ENCODE data around the gene MAX. TPM values are rescaled to one million over a fixed set of nuclear protein-coding genes. Genes with fewer than 3 reads are reported as not detected.

Gene MAX
- polyA plus RNA-seq, 1 donor from 2014 or later, result 55.3 TPM

DNA sequence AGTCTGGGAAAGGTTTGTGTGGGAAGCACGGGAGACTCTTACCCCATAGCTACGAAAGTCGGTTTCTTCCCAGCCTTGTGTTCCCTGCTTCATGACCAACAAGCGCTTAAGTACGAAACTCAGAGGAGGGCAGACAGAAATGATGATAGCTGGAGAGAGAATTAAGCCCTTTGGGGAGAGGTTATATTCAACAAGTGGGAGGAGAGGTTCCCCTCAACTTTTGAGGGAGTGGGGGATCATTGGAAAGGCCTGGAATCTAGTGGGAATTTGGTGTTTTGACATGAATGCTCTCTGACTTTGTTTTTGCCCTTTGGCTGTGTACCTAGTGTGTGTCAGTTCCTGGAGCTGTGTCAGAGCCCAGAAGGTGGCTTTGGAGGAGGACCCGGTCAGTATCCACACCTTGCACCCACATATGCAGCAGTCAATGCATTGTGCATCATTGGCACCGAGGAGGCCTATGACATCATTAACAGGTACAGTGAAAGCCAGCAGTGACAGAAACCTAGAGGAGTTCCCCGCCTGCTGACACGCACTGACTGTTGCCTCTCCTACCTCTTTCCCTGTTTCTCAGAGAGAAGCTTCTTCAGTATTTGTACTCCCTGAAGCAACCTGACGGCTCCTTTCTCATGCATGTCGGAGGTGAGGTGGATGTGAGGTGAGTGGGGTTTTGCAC lies 75.1 kb downstream of the MAX start:
- H3F3A ChIP-seq (ENCODE audit: insufficient read depth, low read length, poor library complexity, severe bottlenecking), result no peaks in the 10 kb centered on the region
- H3K27ac ChIP-seq (ENCODE audit: low read length), result no peak overlapping the region
- H3K4me2 ChIP-seq (ENCODE audit: low read length), result no peak overlapping the region
- no peaks in the 10 kb centered on the region for H3K27me3 ChIP-seq (ENCODE audit: insufficient read depth, low read depth, low read length)
- no peak overlapping the region for H3K4me3 ChIP-seq (ENCODE audit: low read length)
- H2AFZ ChIP-seq (ENCODE audit: low read depth, low read length), result no peak overlapping the region
- no peaks in the 10 kb centered on the region for H3K79me2 ChIP-seq (replicated peaks; ENCODE audit: insufficient read depth, low read length)
- H4K20me1 ChIP-seq (ENCODE audit: insufficient read depth), result no peaks in the 10 kb centered on the region
- H3K9me2 ChIP-seq (ENCODE audit: insufficient read depth, low read length), result no peaks in the 10 kb centered on the region
- no peaks in the 10 kb centered on the region for H3K9me3 ChIP-seq (ENCODE audit: low read length)
- TF ChIP-seq SMC3 (conservative IDR thresholded peaks at IDR 0.05; ENCODE audit: poor library complexity) (no peak), MXI1 (conservative IDR thresholded peaks at IDR 0.05; ENCODE audit: poor library complexity, severe bottlenecking) (no peak), POLR2AphosphoS5 (IDR thresholded peaks at IDR 0.05) (no peak), TAF1 (IDR thresholded peaks at IDR 0.05; ENCODE audit: low read depth) (no peak), EP300 (conservative IDR thresholded peaks at IDR 0.05; ENCODE audit: poor library complexity, severe bottlenecking) (no peak)
- TF ChIP-seq, protein P1, sequence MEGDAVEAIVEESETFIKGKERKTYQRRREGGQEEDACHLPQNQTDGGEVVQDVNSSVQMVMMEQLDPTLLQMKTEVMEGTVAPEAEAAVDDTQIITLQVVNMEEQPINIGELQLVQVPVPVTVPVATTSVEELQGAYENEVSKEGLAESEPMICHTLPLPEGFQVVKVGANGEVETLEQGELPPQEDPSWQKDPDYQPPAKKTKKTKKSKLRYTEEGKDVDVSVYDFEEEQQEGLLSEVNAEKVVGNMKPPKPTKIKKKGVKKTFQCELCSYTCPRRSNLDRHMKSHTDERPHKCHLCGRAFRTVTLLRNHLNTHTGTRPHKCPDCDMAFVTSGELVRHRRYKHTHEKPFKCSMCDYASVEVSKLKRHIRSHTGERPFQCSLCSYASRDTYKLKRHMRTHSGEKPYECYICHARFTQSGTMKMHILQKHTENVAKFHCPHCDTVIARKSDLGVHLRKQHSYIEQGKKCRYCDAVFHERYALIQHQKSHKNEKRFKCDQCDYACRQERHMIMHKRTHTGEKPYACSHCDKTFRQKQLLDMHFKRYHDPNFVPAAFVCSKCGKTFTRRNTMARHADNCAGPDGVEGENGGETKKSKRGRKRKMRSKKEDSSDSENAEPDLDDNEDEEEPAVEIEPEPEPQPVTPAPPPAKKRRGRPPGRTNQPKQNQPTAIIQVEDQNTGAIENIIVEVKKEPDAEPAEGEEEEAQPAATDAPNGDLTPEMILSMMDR (IDR thresholded peaks at IDR 0.05; ENCODE audit: poor library complexity, severe bottlenecking), result no peak
- TF ChIP-seq, protein P2, sequence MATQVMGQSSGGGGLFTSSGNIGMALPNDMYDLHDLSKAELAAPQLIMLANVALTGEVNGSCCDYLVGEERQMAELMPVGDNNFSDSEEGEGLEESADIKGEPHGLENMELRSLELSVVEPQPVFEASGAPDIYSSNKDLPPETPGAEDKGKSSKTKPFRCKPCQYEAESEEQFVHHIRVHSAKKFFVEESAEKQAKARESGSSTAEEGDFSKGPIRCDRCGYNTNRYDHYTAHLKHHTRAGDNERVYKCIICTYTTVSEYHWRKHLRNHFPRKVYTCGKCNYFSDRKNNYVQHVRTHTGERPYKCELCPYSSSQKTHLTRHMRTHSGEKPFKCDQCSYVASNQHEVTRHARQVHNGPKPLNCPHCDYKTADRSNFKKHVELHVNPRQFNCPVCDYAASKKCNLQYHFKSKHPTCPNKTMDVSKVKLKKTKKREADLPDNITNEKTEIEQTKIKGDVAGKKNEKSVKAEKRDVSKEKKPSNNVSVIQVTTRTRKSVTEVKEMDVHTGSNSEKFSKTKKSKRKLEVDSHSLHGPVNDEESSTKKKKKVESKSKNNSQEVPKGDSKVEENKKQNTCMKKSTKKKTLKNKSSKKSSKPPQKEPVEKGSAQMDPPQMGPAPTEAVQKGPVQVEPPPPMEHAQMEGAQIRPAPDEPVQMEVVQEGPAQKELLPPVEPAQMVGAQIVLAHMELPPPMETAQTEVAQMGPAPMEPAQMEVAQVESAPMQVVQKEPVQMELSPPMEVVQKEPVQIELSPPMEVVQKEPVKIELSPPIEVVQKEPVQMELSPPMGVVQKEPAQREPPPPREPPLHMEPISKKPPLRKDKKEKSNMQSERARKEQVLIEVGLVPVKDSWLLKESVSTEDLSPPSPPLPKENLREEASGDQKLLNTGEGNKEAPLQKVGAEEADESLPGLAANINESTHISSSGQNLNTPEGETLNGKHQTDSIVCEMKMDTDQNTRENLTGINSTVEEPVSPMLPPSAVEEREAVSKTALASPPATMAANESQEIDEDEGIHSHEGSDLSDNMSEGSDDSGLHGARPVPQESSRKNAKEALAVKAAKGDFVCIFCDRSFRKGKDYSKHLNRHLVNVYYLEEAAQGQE (IDR thresholded peaks at IDR 0.05; ENCODE audit: borderline replicate concordance), result no peak
- no peaks in the 10 kb centered on the region for H3K36me3 ChIP-seq (ENCODE audit: insufficient read depth, low read length)
- H3K9ac ChIP-seq (ENCODE audit: low read length), result no peak overlapping the region

DNA sequence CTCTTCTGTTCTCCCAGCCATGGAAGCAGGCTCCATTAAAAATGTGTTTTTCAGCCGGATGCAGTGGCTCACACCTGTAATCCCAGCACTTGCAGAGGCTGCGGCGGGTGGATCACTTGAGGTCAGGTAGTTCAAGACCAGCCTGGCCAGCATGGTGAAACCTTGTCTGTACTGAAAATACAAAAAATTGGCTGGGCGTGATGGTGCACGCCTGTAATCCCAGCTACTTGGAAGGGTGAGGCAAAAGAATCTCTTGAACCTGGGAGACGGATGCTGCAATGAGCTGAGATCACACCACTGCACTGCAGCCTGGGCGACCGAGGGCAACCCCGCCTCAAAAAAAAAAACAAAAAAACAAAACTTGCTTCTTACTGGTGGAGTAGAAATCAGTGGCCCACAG lies 75.8 kb downstream of the MAX start:
- Histone ChIP-seq H3K4me2 (ENCODE audit: low read length) (no peak overlapping the region), H3K4me3 (ENCODE audit: low read length) (no peak overlapping the region), H3K9ac (ENCODE audit: low read length) (no peak overlapping the region), H3K9me3 (ENCODE audit: low read length) (no peaks in the 10 kb centered on the region), H3K36me3 (ENCODE audit: insufficient read depth, low read length) (no peaks in the 10 kb centered on the region), H4K20me1 (ENCODE audit: insufficient read depth) (no peaks in the 10 kb centered on the region), H2AFZ (ENCODE audit: low read depth, low read length) (no peak overlapping the region), H3K9me2 (ENCODE audit: insufficient read depth, low read length) (no peaks in the 10 kb centered on the region), H3K27ac (ENCODE audit: low read length) (no peak overlapping the region), H3K27me3 (ENCODE audit: insufficient read depth, low read depth, low read length) (no peaks in the 10 kb centered on the region), H3F3A (ENCODE audit: insufficient read depth, low read length, poor library complexity, severe bottlenecking) (no peaks in the 10 kb centered on the region), H3K79me2 (replicated peaks; ENCODE audit: insufficient read depth, low read length) (no peaks in the 10 kb centered on the region)
- TF ChIP-seq EP300 (conservative IDR thresholded peaks at IDR 0.05; ENCODE audit: poor library complexity, severe bottlenecking) (no peak), MXI1 (conservative IDR thresholded peaks at IDR 0.05; ENCODE audit: poor library complexity, severe bottlenecking) (no peak), SMC3 (conservative IDR thresholded peaks at IDR 0.05; ENCODE audit: poor library complexity) (no peak), TAF1 (IDR thresholded peaks at IDR 0.05; ENCODE audit: low read depth) (no peak), POLR2AphosphoS5 (IDR thresholded peaks at IDR 0.05) (no peak), EZH2 (IDR thresholded peaks at IDR 0.05; ENCODE audit: borderline replicate concordance, insufficient read depth, low read length, poor library complexity, severe bottlenecking) (no peak), RAD21 (conservative IDR thresholded peaks at IDR 0.05) (no peak)
